ENCODE results near the gene PTGS1.

The PTGS1 gene

DNA sequence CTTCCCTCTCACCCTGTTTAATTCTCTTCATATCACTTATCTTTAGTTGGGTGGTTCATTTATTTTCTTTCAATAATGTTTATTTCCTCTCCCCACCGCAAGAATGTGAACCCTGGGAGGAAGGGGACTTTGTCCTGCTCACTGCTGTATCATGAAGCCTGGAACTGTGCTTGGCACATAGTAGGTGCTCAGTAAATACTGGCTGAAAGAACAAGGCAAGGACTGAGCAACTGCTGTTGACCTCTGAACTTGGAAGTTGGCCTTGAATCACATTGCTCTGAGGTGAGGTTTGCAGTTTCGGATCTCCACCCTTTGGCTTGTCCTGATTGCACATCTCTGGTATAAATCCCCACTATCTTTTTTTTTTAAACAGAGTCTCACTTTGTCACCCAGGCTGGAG, 22.0 kb upstream of the PTGS1 start (continued):
- TF ChIP-seq ZNF449 (tag by site-specific recombination; IDR thresholded peaks at IDR 0.05) (no peak), ZNF140 (tag by site-specific recombination; IDR thresholded peaks at IDR 0.05) (no peak), ZNF335 (tag by site-specific recombination; conservative IDR thresholded peaks at IDR 0.05) (no peak), ZNF529 (tag by site-specific recombination; IDR thresholded peaks at IDR 0.05; ENCODE audit: insufficient replicate concordance) (no peak)
- TF ChIP-seq, protein P1, sequence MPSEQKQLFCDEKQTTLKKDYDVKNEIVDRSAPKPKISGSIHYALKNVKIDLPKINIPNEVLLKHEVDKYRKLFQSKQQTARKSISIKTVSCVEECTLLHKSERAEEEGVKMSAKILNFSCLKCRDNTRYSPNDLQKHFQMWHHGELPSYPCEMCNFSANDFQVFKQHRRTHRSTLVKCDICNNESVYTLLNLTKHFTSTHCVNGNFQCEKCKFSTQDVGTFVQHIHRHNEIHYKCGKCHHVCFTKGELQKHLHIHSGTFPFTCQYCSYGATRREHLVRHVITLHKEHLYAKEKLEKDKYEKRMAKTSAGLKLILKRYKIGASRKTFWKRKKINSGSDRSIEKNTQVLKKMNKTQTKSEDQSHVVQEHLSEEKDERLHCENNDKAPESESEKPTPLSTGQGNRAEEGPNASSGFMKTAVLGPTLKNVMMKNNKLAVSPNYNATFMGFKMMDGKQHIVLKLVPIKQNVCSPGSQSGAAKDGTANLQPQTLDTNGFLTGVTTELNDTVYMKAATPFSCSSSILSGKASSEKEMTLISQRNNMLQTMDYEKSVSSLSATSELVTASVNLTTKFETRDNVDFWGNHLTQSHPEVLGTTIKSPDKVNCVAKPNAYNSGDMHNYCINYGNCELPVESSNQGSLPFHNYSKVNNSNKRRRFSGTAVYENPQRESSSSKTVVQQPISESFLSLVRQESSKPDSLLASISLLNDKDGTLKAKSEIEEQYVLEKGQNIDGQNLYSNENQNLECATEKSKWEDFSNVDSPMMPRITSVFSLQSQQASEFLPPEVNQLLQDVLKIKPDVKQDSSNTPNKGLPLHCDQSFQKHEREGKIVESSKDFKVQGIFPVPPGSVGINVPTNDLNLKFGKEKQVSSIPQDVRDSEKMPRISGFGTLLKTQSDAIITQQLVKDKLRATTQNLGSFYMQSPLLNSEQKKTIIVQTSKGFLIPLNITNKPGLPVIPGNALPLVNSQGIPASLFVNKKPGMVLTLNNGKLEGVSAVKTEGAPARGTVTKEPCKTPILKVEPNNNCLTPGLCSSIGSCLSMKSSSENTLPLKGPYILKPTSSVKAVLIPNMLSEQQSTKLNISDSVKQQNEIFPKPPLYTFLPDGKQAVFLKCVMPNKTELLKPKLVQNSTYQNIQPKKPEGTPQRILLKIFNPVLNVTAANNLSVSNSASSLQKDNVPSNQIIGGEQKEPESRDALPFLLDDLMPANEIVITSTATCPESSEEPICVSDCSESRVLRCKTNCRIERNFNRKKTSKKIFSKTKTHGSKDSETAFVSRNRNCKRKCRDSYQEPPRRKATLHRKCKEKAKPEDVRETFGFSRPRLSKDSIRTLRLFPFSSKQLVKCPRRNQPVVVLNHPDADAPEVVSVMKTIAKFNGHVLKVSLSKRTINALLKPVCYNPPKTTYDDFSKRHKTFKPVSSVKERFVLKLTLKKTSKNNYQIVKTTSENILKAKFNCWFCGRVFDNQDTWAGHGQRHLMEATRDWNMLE (tag by site-specific recombination; conservative IDR thresholded peaks at IDR 0.05; ENCODE audit: low read depth): no peak
- TF ChIP-seq, protein P2, sequence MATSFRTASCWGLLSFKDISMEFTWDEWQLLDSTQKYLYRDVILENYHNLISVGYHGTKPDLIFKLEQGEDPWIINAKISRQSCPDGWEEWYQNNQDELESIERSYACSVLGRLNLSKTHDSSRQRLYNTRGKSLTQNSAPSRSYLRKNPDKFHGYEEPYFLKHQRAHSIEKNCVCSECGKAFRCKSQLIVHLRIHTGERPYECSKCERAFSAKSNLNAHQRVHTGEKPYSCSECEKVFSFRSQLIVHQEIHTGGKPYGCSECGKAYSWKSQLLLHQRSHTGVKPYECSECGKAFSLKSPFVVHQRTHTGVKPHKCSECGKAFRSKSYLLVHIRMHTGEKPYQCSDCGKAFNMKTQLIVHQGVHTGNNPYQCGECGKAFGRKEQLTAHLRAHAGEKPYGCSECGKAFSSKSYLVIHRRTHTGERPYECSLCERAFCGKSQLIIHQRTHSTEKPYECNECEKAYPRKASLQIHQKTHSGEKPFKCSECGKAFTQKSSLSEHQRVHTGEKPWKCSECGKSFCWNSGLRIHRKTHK (tag by site-specific recombination; IDR thresholded peaks at IDR 0.05): no peak

DNA sequence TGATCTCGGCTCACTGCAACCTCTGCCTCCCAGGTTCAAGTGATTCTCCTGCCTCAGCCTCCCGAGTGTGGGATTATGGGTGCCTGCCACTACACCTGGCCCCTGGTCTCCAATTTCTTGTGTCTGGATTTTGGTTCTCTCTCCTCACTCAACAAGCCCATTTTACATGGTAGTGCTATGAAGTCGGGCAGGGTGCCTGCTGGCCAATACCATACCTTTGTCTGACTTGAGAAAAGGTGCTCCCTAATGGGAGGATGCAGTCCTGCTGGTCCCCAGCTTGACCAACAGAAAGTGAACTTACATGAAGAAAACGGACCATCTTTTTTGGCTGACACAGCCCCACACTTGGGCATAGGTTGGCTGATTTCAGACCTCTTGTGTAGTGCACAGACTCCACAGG, 21.6 kb upstream of the PTGS1 start:
- Histone ChIP-seq H3K4me1 (ENCODE audit: control insufficient read depth, insufficient read depth, low read length) (no peaks in the 10 kb centered on the region), H3K9me3 (ENCODE audit: control insufficient read depth, insufficient read depth, low read depth, low read length) (no peaks in the 10 kb centered on the region), H3K4me3 (ENCODE audit: low read depth, low read length) (no peak overlapping the region), H3K27ac (ENCODE audit: extremely low read depth, low read depth, low read length) (no peak overlapping the region), H3K36me3 (ENCODE audit: control insufficient read depth in 2 of 2, insufficient read depth in 1 of 2, low read length in 2 of 2) (no peaks in the 10 kb centered on the region)
- TF ChIP-seq, protein P3, sequence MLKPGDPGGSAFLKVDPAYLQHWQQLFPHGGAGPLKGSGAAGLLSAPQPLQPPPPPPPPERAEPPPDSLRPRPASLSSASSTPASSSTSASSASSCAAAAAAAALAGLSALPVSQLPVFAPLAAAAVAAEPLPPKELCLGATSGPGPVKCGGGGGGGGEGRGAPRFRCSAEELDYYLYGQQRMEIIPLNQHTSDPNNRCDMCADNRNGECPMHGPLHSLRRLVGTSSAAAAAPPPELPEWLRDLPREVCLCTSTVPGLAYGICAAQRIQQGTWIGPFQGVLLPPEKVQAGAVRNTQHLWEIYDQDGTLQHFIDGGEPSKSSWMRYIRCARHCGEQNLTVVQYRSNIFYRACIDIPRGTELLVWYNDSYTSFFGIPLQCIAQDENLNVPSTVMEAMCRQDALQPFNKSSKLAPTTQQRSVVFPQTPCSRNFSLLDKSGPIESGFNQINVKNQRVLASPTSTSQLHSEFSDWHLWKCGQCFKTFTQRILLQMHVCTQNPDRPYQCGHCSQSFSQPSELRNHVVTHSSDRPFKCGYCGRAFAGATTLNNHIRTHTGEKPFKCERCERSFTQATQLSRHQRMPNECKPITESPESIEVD (tag by site-specific recombination; IDR thresholded peaks at IDR 0.05): no peak
- no peak for TF ChIP-seq REPIN1 (tag by site-specific recombination; IDR thresholded peaks at IDR 0.05; ENCODE audit: low read depth)
- no peak for TF ChIP-seq ZNF76 (tag by site-specific recombination; IDR thresholded peaks at IDR 0.05; ENCODE audit: borderline replicate concordance, low read depth)
- no peak for TF ChIP-seq ATF2 (tag by site-specific recombination; IDR thresholded peaks at IDR 0.05; ENCODE audit: low read depth)
- TF ChIP-seq ZNF2 (tag by site-specific recombination; IDR thresholded peaks at IDR 0.05): no peak
- TF ChIP-seq ZSCAN16 (tag by site-specific recombination; IDR thresholded peaks at IDR 0.05): no peak
- TF ChIP-seq HOXA7 (CRISPR knock-in tag; IDR thresholded peaks at IDR 0.05; ENCODE audit: borderline replicate concordance): no peak
- no peak for TF ChIP-seq ZNF664 (tag by site-specific recombination; IDR thresholded peaks at IDR 0.05)
- TF ChIP-seq ZNF768 (tag by site-specific recombination; IDR thresholded peaks at IDR 0.05): no peak
- TF ChIP-seq ZNF133 (tag by site-specific recombination; IDR thresholded peaks at IDR 0.05): no peak
- TF ChIP-seq ZNF449 (tag by site-specific recombination; IDR thresholded peaks at IDR 0.05): no peak
- no peak for TF ChIP-seq ZNF19 (tag by site-specific recombination; IDR thresholded peaks at IDR 0.05; ENCODE audit: low read depth)
- CTCF ChIA-PET: interaction anchor here (0.7 to 13.3 kb wide), 11 partner anchors 9 to 461 kb away, joined by 3 to 473 read pairs (median 15); no protein-coding TSS in a partner anchor
- POLR2A ChIA-PET: no interaction called here
